Endothelial cell of umbilical vein (primary cell): ENCODE results near the gene IVD. TPM values are rescaled to one million over a fixed set of nuclear protein-coding genes. Genes with fewer than 3 reads are reported as not detected.

Source experiments
- BruUV-seq: library from RNA; stranded (reverse); fragments of 400-500 nt; replicated peaks from 2 replicates; lab custom pipeline; 2021; lab: Mats Ljungman, UMichigan
- CTCF ChIA-PET: fragments of 300-600, 350-600 bp; sonication (Branson Sonifier 250); formaldehyde crosslinking; loops from one replicate; lab custom pipeline; 2021; ENCODE audit warnings: antibody characterized with exemption, inconsistent platforms; lab: Charles Lee
- POLR2A ChIA-PET: fragments of 300-600, 350-600 bp; sonication (Branson Sonifier 250); formaldehyde crosslinking; loops from one replicate; lab custom pipeline; 2021; ENCODE audit warnings: antibody characterized with exemption, inconsistent platforms; lab: Charles Lee
- DNase-seq: peaks from one replicate; pipeline ENCODE4 v3.0.0-alpha.2; 2011; ENCODE audit warnings: low read depth, low spot score
- FAIRE-seq: peaks from 2 replicates; lab custom pipeline; 2011; peaks lifted over from hg19 to GRCh38; lab: Jason Lieb, UNC
- H2AFZ ChIP-seq: 2 replicates; pipeline ENCODE4 v1.6.0; 2012; ENCODE audit warnings: low read depth, low read length, control low read depth, inconsistent platforms
- H3K27ac ChIP-seq: 2 replicates; pipeline ENCODE4 v1.5.1; 2011; ENCODE audit warnings: low read depth, mild to moderate bottlenecking, control low read depth, low read length, moderate library complexity; ENCODE audit not compliant: insufficient read depth
- H3K27me3 ChIP-seq, 2 experiments: 2 replicates each; pipeline versions ENCODE4 v1.6.0 to v1.6.1; 2011; ENCODE audit warnings: low read length in 2 of 2, mixed read lengths in 1 of 2; ENCODE audit not compliant: control insufficient read depth in 2 of 2, insufficient read depth in 2 of 2
- H3K36me3 ChIP-seq, 2 experiments: 2 replicates in 1 of 2; 3 replicates in 1 of 2; pipeline ENCODE4 v1.5.1; 2011; ENCODE audit warnings: low read length in 2 of 2, mild to moderate bottlenecking in 1 of 2, moderate library complexity in 1 of 2; ENCODE audit not compliant: control insufficient read depth in 2 of 2, insufficient read depth in 2 of 2; ENCODE audit errors: extremely low read depth in 1 of 2
- H3K4me1 ChIP-seq: 3 replicates; pipeline ENCODE4 v1.5.1; 2011; ENCODE audit warnings: mild to moderate bottlenecking, low read length; ENCODE audit not compliant: control insufficient read depth, insufficient read depth; ENCODE audit errors: extremely low read depth
- H3K4me2 ChIP-seq: 2 replicates; pipeline ENCODE4 v1.6.1; 2011; ENCODE audit warnings: low read length, control low read depth, mixed read lengths; ENCODE audit not compliant: insufficient read depth
- H3K4me3 ChIP-seq, 3 experiments: fragments of 200-600 bp in 1 of 3; sonication (generic), shearing (Covaris generic) in 1 of 3; replicated peaks in 1 of 3; 2 replicates each; pipeline ENCODE4 v1.5.1; 2011 to 2016; ENCODE audit warnings: control low read depth in 3 of 3, low read length in 3 of 3, mild to moderate bottlenecking in 2 of 3, inconsistent platforms in 1 of 3, low read depth in 1 of 3, moderate library complexity in 1 of 3; ENCODE audit not compliant: insufficient read depth in 1 of 3
- H3K79me2 ChIP-seq: 2 replicates; pipeline ENCODE4 v1.6.0; 2012; ENCODE audit warnings: low read length, inconsistent platforms; ENCODE audit not compliant: control insufficient read depth, insufficient read depth
- H3K9ac ChIP-seq: replicated peaks from 2 replicates; pipeline ENCODE3; 2011; ENCODE audit warnings: low read length, control low read depth; ENCODE audit not compliant: insufficient read depth; ENCODE audit errors: extremely low read depth
- H3K9me1 ChIP-seq: replicated peaks from 3 replicates; pipeline ENCODE4 v1.6.0; 2011; ENCODE audit warnings: mild to moderate bottlenecking, low read length; ENCODE audit not compliant: control insufficient read depth, insufficient read depth; ENCODE audit errors: extremely low read depth
- H3K9me3 ChIP-seq: replicated peaks from 2 replicates; pipeline ENCODE4 v1.5.1; 2012; ENCODE audit warnings: low read length, inconsistent platforms; ENCODE audit not compliant: control insufficient read depth, insufficient read depth
- H4K20me1 ChIP-seq: replicated peaks from 2 replicates; pipeline ENCODE3; 2011; ENCODE audit warnings: mild to moderate bottlenecking, low read length; ENCODE audit not compliant: control insufficient read depth, insufficient read depth; ENCODE audit errors: extremely low read depth
- EZH2 ChIP-seq: IDR thresholded peaks from 2 replicates; pipeline ENCODE4 v1.6.1; 2012; ENCODE audit warnings: borderline replicate concordance, low read depth, mild to moderate bottlenecking, moderate library complexity, low read length, inconsistent platforms; ENCODE audit not compliant: severe bottlenecking
- FOS ChIP-seq: IDR thresholded peaks from 2 replicates; pipeline ENCODE4 v1.6.1; 2011; ENCODE audit warnings: mild to moderate bottlenecking, low read length, moderate library complexity, borderline replicate concordance; ENCODE audit not compliant: insufficient read depth
- GATA2 ChIP-seq: IDR thresholded peaks from 2 replicates; pipeline ENCODE4 v1.7.0; 2011; ENCODE audit warnings: low read depth, mild to moderate bottlenecking, moderate library complexity, mixed read lengths, low read length; ENCODE audit not compliant: insufficient read length, insufficient read depth
- JUN ChIP-seq: IDR thresholded peaks from 2 replicates; pipeline ENCODE4 v1.6.1; 2011; ENCODE audit warnings: borderline replicate concordance, low read depth; ENCODE audit not compliant: insufficient read length, insufficient read depth
- MYC ChIP-seq: IDR thresholded peaks from one replicate; pipeline ENCODE4 v1.6.1; 2011; ENCODE audit warnings: mild to moderate bottlenecking, low read depth, low read length
- POLR2A ChIP-seq: IDR thresholded peaks from 2 replicates; pipeline ENCODE4 v1.6.1; 2012; ENCODE audit warnings: low read depth, mild to moderate bottlenecking, control low read depth, low read length
- POLR2AphosphoS5 ChIP-seq: IDR thresholded peaks from 2 replicates; pipeline ENCODE4 v1.6.1; 2012; ENCODE audit warnings: low read depth, mild to moderate bottlenecking, control low read depth, low read length, moderate library complexity; ENCODE audit not compliant: insufficient read depth
- dilution Hi-C: fragments of 300-500 bp; cut with MboI; formaldehyde crosslinking; loops from one replicate; pipeline ENCODE4 v1.15.0; 2019; ENCODE audit warnings: low sequenced_read_pairs; ENCODE audit not compliant: extremely low pct_ligation_motif_present
- intact Hi-C: fragments of 100-400 bp; cut with micrococcal nuclease; formaldehyde crosslinking; loops from one replicate; pipeline ENCODE4 v1.10.0; 2022
- polyA plus RNA-seq, 4 experiments: library from polyadenylated mRNA; depleted of rRNA in 3 of 4; stranded (reverse) in 3 of 4; unstranded in 1 of 4; fragments of >200 nt; gene quantifications; 2 replicates each; pipeline versions ENCODE4 v1.2.1 to v1.2.3, GENCODE V29; 2011 to 2012; ENCODE audit warnings: missing spikeins in 1 of 4
- total RNA-seq: library from RNA; stranded (reverse); gene quantifications from 2 replicates; pipeline ENCODE4 v1.2.3, GENCODE V29; 2021
- TF ChIP-seq, protein P1 (sequence below), 2 donors: IDR thresholded peaks; 1 replicate in 1 of 2; 2 replicates in 1 of 2; pipeline ENCODE4 v1.5.1; 2011; ENCODE audit warnings: low read length in 2 of 2, mild to moderate bottlenecking in 2 of 2, moderate library complexity in 2 of 2, control low read depth in 1 of 2, inconsistent platforms in 1 of 2, low read depth in 1 of 2; ENCODE audit not compliant: insufficient read depth in 1 of 2; ENCODE audit errors: extremely low read depth in 1 of 2

The IVD gene
- total and polyA plus RNA-seq, 2 donors (not counting 3 experiments of a cell fraction or from before 2014, with no cell fraction given): 34.1 to 62.5 TPM

DNA sequence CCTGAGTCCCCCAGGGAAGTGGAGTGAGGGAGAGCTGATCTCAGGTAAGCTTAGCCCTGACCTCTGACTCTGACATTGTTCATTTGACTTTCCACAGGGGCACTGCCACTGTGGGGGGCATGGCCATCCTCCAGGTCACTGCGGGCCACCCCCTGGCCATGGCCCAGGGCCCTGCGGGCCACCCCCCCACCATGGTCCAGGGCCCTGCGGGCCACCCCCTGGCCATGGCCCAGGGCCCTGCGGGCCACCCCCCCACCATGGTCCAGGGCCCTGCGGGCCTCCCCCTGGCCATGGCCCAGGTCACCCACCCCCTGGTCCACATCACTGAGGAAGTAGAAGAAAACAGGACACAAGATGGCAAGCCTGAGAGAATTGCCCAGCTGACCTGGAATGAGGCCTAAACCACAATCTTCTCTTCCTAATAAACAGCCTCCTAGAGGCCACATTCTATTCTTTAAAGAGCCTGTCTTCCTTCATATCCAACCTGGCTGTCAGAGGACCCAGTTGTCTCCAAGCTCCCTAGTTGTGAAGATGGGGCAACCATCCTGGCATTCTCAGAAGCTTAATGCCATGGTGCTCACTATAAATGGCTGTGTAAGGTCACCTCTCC is 49.5 kb upstream of the IVD start:
- Histone ChIP-seq H3K27ac (no peak overlapping the region), H3K4me2 (no peak overlapping the region), H3K36me3 (no peaks in the 10 kb centered on the region), H4K20me1 (no peaks in the 10 kb centered on the region), H3K9me3 (no peaks in the 10 kb centered on the region), H2AFZ (no peak overlapping the region), H3K79me2 (no peaks in the 10 kb centered on the region), H3K4me3 (no peak overlapping the region), H3K27me3 (peaks cover 9 to 10% of the 10 kb centered on the region in 2 experiments), H3K9me1 (no peaks in the 10 kb centered on the region), H3K9ac (no peak overlapping the region), H3K4me1 (peaks cover 8% of the 10 kb centered on the region)
- TF ChIP-seq EZH2 (no peak), MYC (no peak), FOS (no peak), JUN (no peak), POLR2AphosphoS5 (no peak), GATA2 (no peak), POLR2A (no peak)
- TF ChIP-seq, protein P1, sequence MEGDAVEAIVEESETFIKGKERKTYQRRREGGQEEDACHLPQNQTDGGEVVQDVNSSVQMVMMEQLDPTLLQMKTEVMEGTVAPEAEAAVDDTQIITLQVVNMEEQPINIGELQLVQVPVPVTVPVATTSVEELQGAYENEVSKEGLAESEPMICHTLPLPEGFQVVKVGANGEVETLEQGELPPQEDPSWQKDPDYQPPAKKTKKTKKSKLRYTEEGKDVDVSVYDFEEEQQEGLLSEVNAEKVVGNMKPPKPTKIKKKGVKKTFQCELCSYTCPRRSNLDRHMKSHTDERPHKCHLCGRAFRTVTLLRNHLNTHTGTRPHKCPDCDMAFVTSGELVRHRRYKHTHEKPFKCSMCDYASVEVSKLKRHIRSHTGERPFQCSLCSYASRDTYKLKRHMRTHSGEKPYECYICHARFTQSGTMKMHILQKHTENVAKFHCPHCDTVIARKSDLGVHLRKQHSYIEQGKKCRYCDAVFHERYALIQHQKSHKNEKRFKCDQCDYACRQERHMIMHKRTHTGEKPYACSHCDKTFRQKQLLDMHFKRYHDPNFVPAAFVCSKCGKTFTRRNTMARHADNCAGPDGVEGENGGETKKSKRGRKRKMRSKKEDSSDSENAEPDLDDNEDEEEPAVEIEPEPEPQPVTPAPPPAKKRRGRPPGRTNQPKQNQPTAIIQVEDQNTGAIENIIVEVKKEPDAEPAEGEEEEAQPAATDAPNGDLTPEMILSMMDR (IDR thresholded peaks at IDR 0.05; ENCODE audit: extremely low read depth in 1 of 2, insufficient read depth in 1 of 2, low read depth in 1 of 2, low read length in 2 of 2): no peak
- DNase-seq: no peak
- no TSS peak for BruUV-seq
- intact Hi-C loops: no loop called here
- FAIRE-seq: no peak
- dilution Hi-C loops: no loop called here
- ChIA-PET POLR2A (no interaction called here), CTCF (interaction anchor here (1.0 to 6.4 kb wide), 7 partner anchors 9 to 76 kb away, joined by 3 to 82 read pairs (median 13); partner anchors contain the start of gene CCDC9B)
